GM12878 (cell line): ENCODE measurements around the gene ICA1. TPM values are rescaled to one million over a fixed set of nuclear protein-coding genes. Genes with fewer than 3 reads are reported as not detected.

Experiments used
- E4F1 ChIP-seq: fragments of 450-650 bp; IDR thresholded peaks from 2 replicates; pipeline ENCODE4 v1.6.1; 2018; ENCODE audit warnings: borderline replicate concordance, mild to moderate bottlenecking; ENCODE audit not compliant: partially characterized antibody
- IRF5 ChIP-seq: fragments of 450-650 bp; IDR thresholded peaks from 2 replicates; pipeline ENCODE4 v1.6.1; 2017; ENCODE audit warnings: borderline replicate concordance
- REST ChIP-seq: IDR thresholded peaks from 2 replicates; pipeline ENCODE4 v1.6.1; 2012; ENCODE audit warnings: mild to moderate bottlenecking, low read depth, low read length
- SRF ChIP-seq, 2 experiments: IDR thresholded peaks; 2 replicates each; pipeline ENCODE4 v1.6.1; 2011; ENCODE audit warnings: low read depth in 2 of 2, low read length in 2 of 2, mild to moderate bottlenecking in 1 of 2, moderate library complexity in 1 of 2
- polyA plus RNA-seq, 11 experiments: library from polyadenylated mRNA; depleted of rRNA in 4 of 11; unstranded in 6 of 11; stranded (reverse) in 5 of 11; fragments of >200 nt; fragmentation: Nextera tagmentation in 4 of 11; fragmentation: Illumina TruSeq in 1 of 11; extraction: Ambion mirVana in 4 of 11; extraction: Trizol in 1 of 11; gene quantifications; 1 replicate in 1 of 11; 2 replicates in 10 of 11; pipeline versions ENCODE4 v1.2.1 to v1.2.3, GENCODE V29; 2011 to 2016; ENCODE audit warnings: inconsistent platforms in 2 of 11, missing spikeins in 2 of 11, low read depth in 1 of 11
- total RNA-seq, 4 experiments: library from RNA; depleted of rRNA in 3 of 4; stranded (reverse); fragments of >200 nt in 3 of 4; fragmentation: Illumina TruSeq in 1 of 4; extraction: Trizol in 1 of 4; gene quantifications; 2 replicates each; pipeline versions ENCODE4 v1.2.1 to v1.2.3, GENCODE V29; 2013 to 2021

Gene ICA1
- total and polyA plus RNA-seq, 10 of the 15 experiments (the other 5 are each of a cell fraction or from before 2014, with no cell fraction given), result 1.3 to 35.1 (median 3.3) TPM

GRCh38 chr7:8211725-8212096 is 50.3 kb downstream of the ICA1 start (continued):
- TF ChIP-seq E4F1 (no peak), REST (no peak), IRF5 (no peak), SRF (IDR thresholded peaks at IDR 0.05; ENCODE audit: low read depth in 2 of 2, low read length in 2 of 2) (no peak)
